22Rv1 (cell line): ENCODE data around the gene ELP4.

Source experiments
- CTCF ChIP-seq: fragments of 450-650 bp; IDR thresholded peaks from 2 replicates; pipeline ENCODE4 v1.5.1; 2017; ENCODE audit warnings: mild to moderate bottlenecking
- ZFX ChIP-seq: fragments of 450-650 bp; IDR thresholded peaks from 2 replicates; pipeline ENCODE4 v1.6.1; 2017; ENCODE audit warnings: antibody characterized with exemption, borderline replicate concordance

GRCh38 chr11:31804312-31805036 lies 294.9 kb downstream of the ELP4 start:
- TF ChIP-seq CTCF (no peak), ZFX (no peak)
